Measurements from ENCODE around the gene KLC1. TPM values are rescaled to one million over a fixed set of nuclear protein-coding genes. Genes with fewer than 3 reads are reported as not detected.

The KLC1 gene
- total RNA-seq, 1 donor = 212 TPM

GRCh38 chr14:103711516-103712431 lies 82.8 kb downstream of the KLC1 start:
- no peak for TF ChIP-seq CTCF (IDR thresholded peaks at IDR 0.05; ENCODE audit: insufficient read depth, low read length)
- no peak overlapping the region for H3K4me3 ChIP-seq (ENCODE audit: low read depth, low read length)
- peak; percentile 43 for DNase-seq (ENCODE audit: low read depth)

DNA sequence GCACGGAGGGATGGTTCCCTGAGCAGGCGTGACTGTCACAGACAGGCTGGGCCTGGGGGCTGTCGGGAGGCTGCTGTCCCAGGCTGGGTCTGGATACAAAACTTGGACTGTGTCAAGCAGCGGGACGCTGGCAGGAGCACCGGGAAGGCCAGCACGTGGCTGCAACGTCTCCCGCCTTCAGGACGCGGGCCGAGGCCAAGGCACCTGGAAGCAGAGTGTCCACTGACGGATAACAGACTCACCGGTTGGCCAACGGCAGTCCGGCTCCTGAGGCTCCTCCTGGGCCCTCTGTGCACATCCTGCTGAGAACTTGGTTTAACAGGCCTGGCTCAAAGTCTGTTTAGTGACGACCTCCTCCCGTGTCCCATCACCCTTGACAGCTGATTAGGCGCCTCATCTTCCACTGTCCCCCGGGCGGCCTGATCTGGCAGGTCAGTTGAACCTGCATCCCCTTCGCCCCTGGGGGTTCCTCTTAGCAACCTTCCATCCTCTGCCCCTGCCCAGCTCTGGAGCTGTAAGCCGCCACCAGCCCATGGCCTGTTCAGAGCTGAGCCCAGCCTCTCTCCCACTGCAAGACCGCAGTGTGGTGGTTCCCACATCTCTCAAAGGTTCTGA lies 83.7 kb downstream of the KLC1 start:
- DNase-seq (ENCODE audit: low read depth) = no peak
- TF ChIP-seq CTCF (IDR thresholded peaks at IDR 0.05; ENCODE audit: insufficient read depth, low read length) = no peak
- no peak overlapping the region for H3K4me3 ChIP-seq (ENCODE audit: low read depth, low read length)

- TF ChIP-seq CTCF (IDR thresholded peaks at IDR 0.05; ENCODE audit: insufficient read depth, low read length) = no peak
- no peak for DNase-seq (ENCODE audit: low read depth)
- H3K4me3 ChIP-seq (ENCODE audit: low read depth, low read length) = no peak overlapping the region
Measured at GRCh38 chr14:103713304-103714062, 84.5 kb downstream of the KLC1 start.

GRCh38 chr14:103714063-103714724 lies 85.2 kb downstream of the KLC1 start:
- no peak for DNase-seq (ENCODE audit: low read depth)
- H3K4me3 ChIP-seq (ENCODE audit: low read depth, low read length) = peak overlapping the region; percentile 31
- TF ChIP-seq CTCF (IDR thresholded peaks at IDR 0.05; ENCODE audit: insufficient read depth, low read length) = no peak

- peak within 1 kb of the TSS; percentile 84 for H3K4me3 ChIP-seq (ENCODE audit: low read depth, low read length)
- TF ChIP-seq CTCF (IDR thresholded peaks at IDR 0.05; ENCODE audit: insufficient read depth, low read length) = no peak
- DNase-seq (ENCODE audit: low read depth) = peak; percentile 99
Measured at GRCh38 chr14:103715052-103716000, 86.3 kb downstream of the KLC1 start, which contains the start of the genes XRCC3 and ZFYVE21. TSS of gene XRCC3 (minus strand) at chr14:103715451. CDS start at chr14:103711087, 4,364 bp downstream. TSS of gene ZFYVE21 (plus strand) at chr14:103715810. CDS start at chr14:103715842, 32 bp downstream.
